Metanephros (tissue), 1 donor: Measurements from ENCODE around the gene RAI2. TPM values are rescaled to one million over a fixed set of nuclear protein-coding genes. Genes with fewer than 3 reads are reported as not detected.

Source experiments
- total RNA-seq: library from RNA; depleted of rRNA; stranded (reverse); fragments of >200 nt; gene quantifications from one replicate; pipeline ENCODE4 v1.2.3, GENCODE V29; 2014

RAI2 gene
- total RNA-seq, result 5.3 TPM

GRCh38 chrX:17860811-17861488 is at the start of gene RAI2:
Gene RAI2, minus strand, starts transcription at chrX:17861298. Its CDS starts 59,288 bp downstream, at chrX:17802010.

Other genes with a start within 250 kb of the RAI2 start
- gene SCML1, start 123.8 kb downstream of the RAI2 start, total RNA-seq, result 17.3 TPM